Pancreas (tissue), 10 donors: Measurements from ENCODE around the gene RNASE13. TPM values are rescaled to one million over a fixed set of nuclear protein-coding genes. Genes with fewer than 3 reads are reported as not detected.

Experiments
- ATAC-seq, 4 donors: fragments of 200-7000 bp; cut with Tn5 transposase; one replicate each; pipeline versions ENCODE4 v1.8.0 to v1.9.1; 2020; ENCODE audit warnings: mild to moderate bottlenecking in 4 of 4, moderate library complexity in 4 of 4
- DNase-seq, 6 donors: peaks; one replicate each; pipeline ENCODE4 v3.0.0-alpha.2; 2020
- FAIRE-seq: peaks from 2 replicates; lab custom pipeline; 2012; peaks lifted over from hg19 to GRCh38; lab: Jason Lieb, UNC
- H3K27ac ChIP-seq, 4 donors: fragments of 200-600 bp; sonication (generic); 1 replicate in 3 of 4; 2 replicates in 1 of 4; pipeline versions ENCODE4 v1.5.0 to v1.8.0; 2020
- H3K27me3 ChIP-seq, 4 donors: fragments of 200-600 bp; one replicate each; pipeline ENCODE4 v1.8.0; 2021
- H3K36me3 ChIP-seq, 3 donors: fragments of 200-600 bp; sonication (generic) in 1 of 3; one replicate each; pipeline versions ENCODE4 v1.5.0 to v1.8.0; 2020 to 2021
- H3K4me1 ChIP-seq, 3 donors: fragments of 200-600 bp; one replicate each; pipeline ENCODE4 v1.8.0; 2021
- H3K4me3 ChIP-seq, 4 donors: fragments of 200-600 bp; sonication (generic) in 2 of 4; one replicate each; pipeline versions ENCODE4 v1.5.0 to v1.8.0; 2020 to 2021
- H3K9me3 ChIP-seq, 4 donors: fragments of 200-600 bp; one replicate each; pipeline ENCODE4 v1.8.0; 2021
- WGBS, 2 donors: extraction: QIAGEN DNeasy Blood & Tissue Kit; methylation state at CpG; one replicate each; pipeline ENCODE4 v1.1.7; 2013; 5-methylcytosine and 5-hydroxymethylcytosine counted together
- intact Hi-C, 3 donors: fragments of 100-400 bp; cut with DNase I; formaldehyde crosslinking; loops; one replicate each; pipeline versions ENCODE4 v1.11.1 to v1.14.2; 2022
- polyA plus RNA-seq, 2 donors: library from polyadenylated mRNA; stranded (reverse); fragments of 200-250 nt; gene quantifications; one replicate each; pipeline ENCODE4 v1.2.3, GENCODE V29; 2013
- total RNA-seq, 6 donors: library from RNA; stranded (reverse); fragmentation: NEBNext Ultra II Directional in 4 of 6; extraction: Animal tissue kit (Norgen Biotek cat#: 25700) in 4 of 6; gene quantifications; one replicate each; pipeline versions ENCODE4 v1.2.1 to v1.2.4, GENCODE V29; 2021 to 2023
- TF ChIP-seq, protein P1 (sequence below), 4 donors: fragments of 200-600 bp; sonication (generic) in 3 of 4; IDR thresholded peaks; one replicate each; pipeline versions ENCODE4 v1.5.0 to v1.8.0; 2021; ENCODE audit warnings: antibody characterized with exemption in 4 of 4
- donor health status: healthy with polysubstance abuse.
- donor health status: DM: no; HTN: no; CAD: no; lungs with moderate emphysema.
- donor health status: DM: no; HTN: no; CAD: no.
- donor health status: control.
- donor health status: control.
- donor health status: Bipolar disorder and iron deficiency.
- donor health status: DM: yes; HTN: yes; CAD: no.
- donor health status: DM: no; HTN: no; CAD: no.
- donor health status: DM: no; HTN: no; CAD: no.
- donor health status: DM: yes; HTN: yes; CAD: no.

Gene RNASE13
- total and polyA plus RNA-seq, 8 donors: 0.08 to 0.23 (median 0.13) TPM; not detected in 4

DNA sequence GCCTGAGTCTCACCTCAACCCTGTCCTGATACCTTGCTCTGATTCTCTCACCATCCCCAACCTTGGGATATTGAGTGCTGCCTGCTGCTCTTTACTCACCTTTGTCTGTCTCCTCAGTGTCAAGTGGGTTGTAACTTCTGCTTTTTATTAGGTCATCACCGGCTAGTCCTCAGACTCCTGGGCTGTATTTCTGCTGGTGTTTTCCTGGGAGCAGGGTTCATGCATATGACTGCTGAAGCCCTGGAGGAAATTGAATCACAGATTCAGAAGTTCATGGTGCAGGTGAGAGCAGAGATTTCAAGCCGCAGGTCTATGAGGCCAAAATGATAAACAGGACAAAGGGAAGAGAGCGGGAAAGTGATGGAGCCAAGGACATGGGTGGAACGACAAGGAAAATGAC lies 35.0 kb downstream of the RNASE13 start:
- no peaks in the 10 kb centered on the region for H3K4me1 ChIP-seq

DNA sequence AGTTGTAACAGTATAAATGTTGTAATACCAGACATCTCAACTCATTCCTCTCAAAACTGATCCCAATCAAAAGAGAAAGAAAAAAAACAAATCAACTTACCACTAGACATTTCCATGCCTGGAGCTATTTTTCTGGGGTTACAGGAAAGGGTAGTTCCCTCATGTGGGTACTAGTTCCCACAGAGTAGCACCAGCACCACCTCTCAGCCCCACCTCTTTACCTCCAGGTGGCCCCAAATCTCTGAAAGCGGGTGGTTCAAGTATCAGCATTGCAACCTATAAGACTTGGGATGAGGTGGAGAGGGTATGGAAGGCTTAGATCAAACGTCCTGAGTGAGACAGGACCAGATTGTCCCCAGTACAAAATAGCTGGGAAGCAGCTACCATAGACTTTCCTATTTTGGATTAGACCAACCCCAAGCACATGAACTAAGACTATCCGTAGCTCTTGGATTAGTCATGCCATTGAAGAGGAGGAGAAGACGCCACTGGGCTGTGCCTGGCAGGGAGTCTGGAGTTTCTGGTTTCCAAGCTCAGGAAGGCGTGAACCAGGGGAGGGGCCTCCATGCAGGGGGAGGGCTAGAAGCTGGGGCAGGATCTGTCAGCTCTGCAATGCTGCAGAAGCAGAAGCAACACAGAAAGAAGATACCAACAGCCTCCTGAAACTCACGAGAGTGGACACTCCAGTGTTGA lies 35.8 kb downstream of the RNASE13 start, which contains the start of gene SLC39A2:
Gene SLC39A2, plus strand, starts transcription at position 620 of the 693 bp plus-strand sequence. CDS start 154 bp downstream, outside the sequence.
- intact Hi-C loops: no loop called here
- 37 to 42% methylated on average over 6 of the region's 6 CpGs for WGBS, 2 donors
- H3K9me3 ChIP-seq: no peaks in the 10 kb centered on the region
- peak in 3 of 4 donors; percentile 68 to 77 (median 69) for ATAC-seq
- DNase-seq: no peak
- no peaks in the 10 kb centered on the region for H3K27me3 ChIP-seq
- TF ChIP-seq, protein P1, sequence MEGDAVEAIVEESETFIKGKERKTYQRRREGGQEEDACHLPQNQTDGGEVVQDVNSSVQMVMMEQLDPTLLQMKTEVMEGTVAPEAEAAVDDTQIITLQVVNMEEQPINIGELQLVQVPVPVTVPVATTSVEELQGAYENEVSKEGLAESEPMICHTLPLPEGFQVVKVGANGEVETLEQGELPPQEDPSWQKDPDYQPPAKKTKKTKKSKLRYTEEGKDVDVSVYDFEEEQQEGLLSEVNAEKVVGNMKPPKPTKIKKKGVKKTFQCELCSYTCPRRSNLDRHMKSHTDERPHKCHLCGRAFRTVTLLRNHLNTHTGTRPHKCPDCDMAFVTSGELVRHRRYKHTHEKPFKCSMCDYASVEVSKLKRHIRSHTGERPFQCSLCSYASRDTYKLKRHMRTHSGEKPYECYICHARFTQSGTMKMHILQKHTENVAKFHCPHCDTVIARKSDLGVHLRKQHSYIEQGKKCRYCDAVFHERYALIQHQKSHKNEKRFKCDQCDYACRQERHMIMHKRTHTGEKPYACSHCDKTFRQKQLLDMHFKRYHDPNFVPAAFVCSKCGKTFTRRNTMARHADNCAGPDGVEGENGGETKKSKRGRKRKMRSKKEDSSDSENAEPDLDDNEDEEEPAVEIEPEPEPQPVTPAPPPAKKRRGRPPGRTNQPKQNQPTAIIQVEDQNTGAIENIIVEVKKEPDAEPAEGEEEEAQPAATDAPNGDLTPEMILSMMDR (IDR thresholded peaks at IDR 0.05): no peak
- H3K36me3 ChIP-seq: peaks cover 9 to 35% (median 24%) of the 10 kb centered on the region in 3 donors
- H3K4me1 ChIP-seq: no peaks in the 10 kb centered on the region
- H3K27ac ChIP-seq: no peak within 1 kb of the TSS
- H3K4me3 ChIP-seq: no peak within 1 kb of the TSS
- no peak for FAIRE-seq

More for the DNA sequence above, 35.0 kb downstream of the RNASE13 start:
- H3K27me3 ChIP-seq: no peaks in the 10 kb centered on the region
- FAIRE-seq: no peak
- 63 to 66% methylated on average over 4 of the region's 4 CpGs for WGBS, 2 donors
- H3K36me3 ChIP-seq: peaks cover 9 to 27% (median 21%) of the 10 kb centered on the region in 3 donors
- H3K27ac ChIP-seq: no peak overlapping the region
- no peaks in the 10 kb centered on the region for H3K9me3 ChIP-seq
- intact Hi-C loops: no loop called here
- TF ChIP-seq, protein P1 (IDR thresholded peaks at IDR 0.05): no peak
- DNase-seq: no peak
- ATAC-seq: no peak
- H3K4me3 ChIP-seq: no peak overlapping the region

GRCh38 chr14:20998139-20998538 lies 36.5 kb downstream of the RNASE13 start:
- no peak overlapping the region for H3K27ac ChIP-seq
- H3K27me3 ChIP-seq: no peaks in the 10 kb centered on the region
- H3K4me1 ChIP-seq: no peaks in the 10 kb centered on the region
- no peak overlapping the region for H3K4me3 ChIP-seq
- DNase-seq (no peak), FAIRE-seq (no peak), ATAC-seq (no peak)
- TF ChIP-seq, protein P1 (IDR thresholded peaks at IDR 0.05): no peak
- H3K9me3 ChIP-seq: no peaks in the 10 kb centered on the region
- peaks cover 9 to 42% (median 25%) of the 10 kb centered on the region in 3 donors for H3K36me3 ChIP-seq
- WGBS, 2 donors: 49 to 68% methylated on average over 3 of the region's 3 CpGs
- intact Hi-C loops: no loop called here

GRCh38 chr14:20997564-20997963 lies 37.0 kb downstream of the RNASE13 start:
- FAIRE-seq (no peak), ATAC-seq (no peak), DNase-seq (no peak)
- H3K27me3 ChIP-seq: no peaks in the 10 kb centered on the region
- TF ChIP-seq, protein P1 (IDR thresholded peaks at IDR 0.05): no peak
- WGBS, 2 donors: 57 to 59% methylated on average over 6 of the region's 6 CpGs
- H3K4me3 ChIP-seq: no peak overlapping the region
- H3K9me3 ChIP-seq: no peaks in the 10 kb centered on the region
- no peaks in the 10 kb centered on the region for H3K4me1 ChIP-seq
- H3K36me3 ChIP-seq: peaks cover 9 to 48% (median 31%) of the 10 kb centered on the region in 3 donors
- intact Hi-C loops: no loop called here
- no peak overlapping the region for H3K27ac ChIP-seq

DNA sequence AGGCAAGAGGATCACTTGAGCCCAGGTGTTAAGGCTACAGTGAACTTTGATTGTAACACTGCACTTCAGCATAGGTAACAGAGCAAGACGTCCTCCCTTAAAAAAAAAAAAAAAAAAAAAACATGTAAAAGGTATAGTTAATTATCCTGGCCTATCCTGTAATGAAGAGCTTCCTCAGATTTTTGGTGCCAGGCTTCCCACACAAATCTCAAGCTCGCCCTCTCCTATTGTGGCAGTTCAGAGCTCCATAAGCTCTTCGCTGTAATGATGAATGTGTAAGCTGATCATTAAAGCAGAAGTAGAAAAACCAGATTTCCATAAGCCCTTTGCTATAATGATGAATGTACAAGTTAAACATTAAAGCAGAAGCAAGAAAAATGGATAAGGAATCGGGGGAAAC lies 37.5 kb downstream of the RNASE13 start:
- H3K36me3 ChIP-seq: peaks cover 9 to 52% (median 33%) of the 10 kb centered on the region in 3 donors
- no peaks in the 10 kb centered on the region for H3K9me3 ChIP-seq
- ATAC-seq: no peak
- intact Hi-C loops: no loop called here
- H3K4me3 ChIP-seq: no peak overlapping the region
- 44 to 49% methylated on average over 4 of the region's 4 CpGs for WGBS, 2 donors
- no peaks in the 10 kb centered on the region for H3K4me1 ChIP-seq
- FAIRE-seq: no peak
- TF ChIP-seq, protein P1 (IDR thresholded peaks at IDR 0.05): no peak
- H3K27ac ChIP-seq: no peak overlapping the region
- no peaks in the 10 kb centered on the region for H3K27me3 ChIP-seq
- DNase-seq: no peak
